Fibroblast of skin of scalp (primary cell): ENCODE results near the gene ACSL1. TPM values are rescaled to one million over a fixed set of nuclear protein-coding genes. Genes with fewer than 3 reads are reported as not detected.

Source experiments
- DNase-seq: peaks from one replicate; pipeline ENCODE4 v3.0.0-alpha.2; 2013
- polyA plus RNA-seq, 2 experiments: library from polyadenylated mRNA; unstranded; fragments of 120-200 nt; gene quantifications; one replicate each; pipeline ENCODE4 v1.2.1, GENCODE V29; 2013; ENCODE audit not compliant: insufficient read length in 2 of 2

ACSL1 gene, protein sequence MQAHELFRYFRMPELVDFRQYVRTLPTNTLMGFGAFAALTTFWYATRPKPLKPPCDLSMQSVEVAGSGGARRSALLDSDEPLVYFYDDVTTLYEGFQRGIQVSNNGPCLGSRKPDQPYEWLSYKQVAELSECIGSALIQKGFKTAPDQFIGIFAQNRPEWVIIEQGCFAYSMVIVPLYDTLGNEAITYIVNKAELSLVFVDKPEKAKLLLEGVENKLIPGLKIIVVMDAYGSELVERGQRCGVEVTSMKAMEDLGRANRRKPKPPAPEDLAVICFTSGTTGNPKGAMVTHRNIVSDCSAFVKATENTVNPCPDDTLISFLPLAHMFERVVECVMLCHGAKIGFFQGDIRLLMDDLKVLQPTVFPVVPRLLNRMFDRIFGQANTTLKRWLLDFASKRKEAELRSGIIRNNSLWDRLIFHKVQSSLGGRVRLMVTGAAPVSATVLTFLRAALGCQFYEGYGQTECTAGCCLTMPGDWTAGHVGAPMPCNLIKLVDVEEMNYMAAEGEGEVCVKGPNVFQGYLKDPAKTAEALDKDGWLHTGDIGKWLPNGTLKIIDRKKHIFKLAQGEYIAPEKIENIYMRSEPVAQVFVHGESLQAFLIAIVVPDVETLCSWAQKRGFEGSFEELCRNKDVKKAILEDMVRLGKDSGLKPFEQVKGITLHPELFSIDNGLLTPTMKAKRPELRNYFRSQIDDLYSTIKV
- 11.5 TPM for polyA plus RNA-seq (2013, experiment 1 of 2; ENCODE audit: insufficient read length)
- polyA plus RNA-seq (2013, experiment 2 of 2; ENCODE audit: insufficient read length), result 15.4 TPM

DNA sequence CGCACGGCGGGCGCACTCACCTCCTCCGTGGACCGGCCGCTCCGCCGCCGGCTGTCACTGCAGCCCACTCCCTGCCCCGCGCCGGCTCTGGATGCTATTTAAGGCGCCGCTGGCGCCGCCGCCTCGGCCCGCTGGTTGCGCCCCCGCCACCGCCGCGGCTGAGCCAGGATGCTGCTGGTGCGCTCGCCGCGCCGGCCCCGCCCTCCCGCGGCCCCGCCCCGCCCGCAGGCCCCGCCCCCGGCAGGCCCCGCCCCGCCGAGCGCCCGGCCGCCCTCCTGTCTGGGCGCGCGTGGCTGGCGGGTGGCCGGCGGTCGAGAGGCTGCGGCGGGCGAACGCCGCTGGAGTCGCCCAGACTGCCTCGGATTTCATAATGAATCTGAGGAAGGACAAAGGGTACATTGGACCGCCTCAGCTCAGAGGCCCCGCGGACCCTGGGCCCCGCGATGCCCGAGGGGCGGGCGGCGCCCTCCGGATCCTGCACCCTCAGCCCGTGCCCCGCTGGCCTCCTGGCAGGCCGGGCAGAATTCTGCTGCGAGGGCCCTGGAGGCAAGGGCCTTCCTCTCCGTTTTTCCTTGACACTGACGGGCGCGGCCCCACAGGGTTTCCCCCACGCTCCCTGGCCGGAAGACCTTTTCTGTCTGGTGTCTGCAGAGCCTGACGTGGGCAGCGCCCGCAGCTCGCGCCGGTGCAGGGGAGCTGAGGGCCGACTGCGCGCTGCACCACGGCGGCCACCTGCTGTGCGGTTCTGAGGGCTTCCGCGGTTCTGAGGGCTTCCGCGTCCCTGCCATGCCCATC, at the start of gene ACSL1:
ACSL1 (minus strand) TSS at position 73 of the 795 bp plus-strand sequence. CDS start 22,454 bp downstream, outside the sequence.
- DNase-seq, result peak; percentile 73

DNA sequence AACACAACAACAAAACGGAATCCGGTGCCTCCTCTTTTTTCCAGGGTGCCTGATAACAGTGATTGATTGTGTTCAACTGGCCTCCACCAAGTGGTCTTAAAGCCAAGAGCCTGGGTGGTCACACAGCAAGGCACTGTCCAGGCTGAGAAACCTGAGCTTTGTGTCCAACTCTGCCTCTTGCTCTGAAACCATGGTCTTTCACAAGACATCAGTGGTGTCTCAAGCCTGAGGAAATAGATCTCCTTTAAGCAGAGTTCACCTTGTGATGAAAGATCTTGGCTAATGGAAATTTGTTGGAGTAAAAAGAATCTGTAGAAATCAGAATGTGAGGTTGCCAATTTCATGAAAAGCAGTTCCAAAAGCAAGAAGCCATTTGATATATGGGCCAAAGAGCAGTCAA, 47.3 kb upstream of the ACSL1 start:
- no peak for DNase-seq

DNA sequence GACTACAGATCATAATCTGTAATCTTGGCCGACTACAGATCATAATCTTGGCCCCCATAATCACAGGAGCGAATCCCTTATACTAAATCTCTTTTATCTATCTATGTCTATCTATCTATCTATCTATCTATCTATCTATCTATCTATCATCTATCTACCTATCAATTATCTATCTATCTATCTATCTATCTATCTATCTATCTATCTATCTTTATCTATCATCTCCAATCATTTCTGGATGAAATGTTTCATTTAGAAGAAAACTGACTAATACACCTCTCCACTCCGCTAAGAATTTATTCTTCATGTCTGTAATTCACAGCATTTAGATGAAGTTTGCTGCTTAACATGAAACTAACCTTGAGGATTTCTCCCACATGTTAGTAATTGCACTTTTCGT, 45.0 kb upstream of the ACSL1 start:
- DNase-seq, result no peak

DNA sequence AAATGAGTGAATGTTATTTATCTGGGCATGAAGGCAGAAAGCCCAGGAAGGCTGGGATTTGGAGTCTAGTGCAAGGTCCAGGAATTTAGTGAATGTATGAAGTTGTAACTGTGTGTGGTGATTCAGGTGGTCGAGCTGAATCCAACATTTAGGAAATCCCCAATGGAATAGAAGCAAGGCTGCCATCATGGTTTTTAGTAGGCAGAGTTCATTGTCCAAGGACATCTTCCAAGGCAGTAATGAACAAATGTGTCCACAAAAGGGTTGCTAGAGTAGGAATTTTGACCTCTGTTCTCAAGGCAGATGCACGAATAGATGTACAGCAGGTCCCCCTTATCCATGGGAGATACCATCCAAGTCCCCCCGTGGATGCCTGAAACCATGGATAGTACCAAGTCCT, 42.9 kb upstream of the ACSL1 start:
- no peak for DNase-seq

DNA sequence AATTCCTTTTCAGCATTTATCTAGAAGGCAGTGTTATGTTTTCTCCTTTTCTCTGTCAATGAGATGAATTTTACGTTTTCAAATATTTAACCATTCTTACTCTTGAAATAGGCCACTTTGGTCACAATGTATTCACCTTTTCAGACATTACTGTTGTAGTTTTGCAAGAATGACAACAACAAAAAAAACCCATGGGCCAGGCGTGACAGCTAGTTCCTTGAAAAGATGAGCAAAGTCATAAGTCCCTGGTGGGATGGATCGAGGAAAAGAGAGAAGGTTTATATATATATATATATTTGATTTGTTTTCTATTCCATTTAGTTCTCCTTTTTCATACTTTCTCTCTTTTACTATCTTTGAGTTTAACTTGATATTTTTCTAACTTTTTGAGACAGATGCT, 38.1 kb upstream of the ACSL1 start:
- DNase-seq, result no peak

DNA sequence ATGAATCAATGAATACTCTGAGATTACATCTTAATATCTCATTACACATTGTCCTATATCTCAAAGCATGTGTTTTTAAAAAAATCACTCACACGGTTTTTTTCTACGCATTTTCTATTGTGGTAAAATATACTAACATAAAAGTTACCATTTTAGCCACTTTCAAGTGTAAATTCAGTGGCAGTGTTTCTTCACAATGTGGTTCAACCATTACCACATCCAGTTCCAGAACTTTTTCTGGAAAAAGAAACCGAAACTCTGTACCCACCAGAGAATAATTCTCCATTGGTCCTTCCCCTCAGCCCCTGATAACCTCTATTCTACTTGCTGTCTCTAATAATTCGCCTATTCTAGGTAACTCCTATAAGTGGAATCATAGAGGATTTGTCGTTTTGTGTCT, 35.3 kb upstream of the ACSL1 start:
- no peak for DNase-seq

DNA sequence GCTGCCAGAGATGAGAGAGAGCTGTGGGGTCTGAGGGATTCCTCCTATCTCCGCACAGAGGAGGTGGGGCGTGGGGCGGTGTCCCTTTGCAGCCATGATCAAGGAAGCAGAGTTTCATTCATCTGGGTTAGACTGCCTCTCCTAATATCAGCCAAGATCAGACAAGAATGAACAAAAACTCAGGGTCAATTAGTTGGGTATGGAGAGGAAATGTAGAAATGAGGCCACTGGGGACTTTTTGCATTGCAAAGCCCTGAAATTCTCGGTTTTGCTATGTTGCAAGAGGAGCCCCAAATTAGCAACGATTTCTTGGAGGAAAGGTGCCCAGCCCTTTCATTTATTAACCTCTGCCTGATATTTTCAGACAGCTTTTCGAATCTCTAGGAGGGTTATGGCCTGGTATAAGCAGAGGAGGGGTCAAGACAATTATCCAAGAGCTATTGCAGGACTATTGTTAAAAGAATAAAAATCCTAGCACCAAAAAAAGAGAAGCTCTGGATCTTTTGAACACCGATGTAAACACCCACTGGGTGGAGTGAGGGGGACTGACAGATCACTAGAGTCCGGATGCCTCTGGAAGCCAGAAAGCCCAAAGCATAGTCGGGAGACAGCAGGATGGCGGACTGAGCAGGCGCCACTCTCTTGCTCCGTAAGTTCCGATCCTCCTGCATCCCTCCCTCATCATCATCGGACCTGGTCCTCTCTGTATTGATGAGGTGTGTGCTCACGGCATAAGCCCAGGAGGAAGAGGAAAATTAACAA, 34.4 kb upstream of the ACSL1 start:
- DNase-seq, result no peak

DNA sequence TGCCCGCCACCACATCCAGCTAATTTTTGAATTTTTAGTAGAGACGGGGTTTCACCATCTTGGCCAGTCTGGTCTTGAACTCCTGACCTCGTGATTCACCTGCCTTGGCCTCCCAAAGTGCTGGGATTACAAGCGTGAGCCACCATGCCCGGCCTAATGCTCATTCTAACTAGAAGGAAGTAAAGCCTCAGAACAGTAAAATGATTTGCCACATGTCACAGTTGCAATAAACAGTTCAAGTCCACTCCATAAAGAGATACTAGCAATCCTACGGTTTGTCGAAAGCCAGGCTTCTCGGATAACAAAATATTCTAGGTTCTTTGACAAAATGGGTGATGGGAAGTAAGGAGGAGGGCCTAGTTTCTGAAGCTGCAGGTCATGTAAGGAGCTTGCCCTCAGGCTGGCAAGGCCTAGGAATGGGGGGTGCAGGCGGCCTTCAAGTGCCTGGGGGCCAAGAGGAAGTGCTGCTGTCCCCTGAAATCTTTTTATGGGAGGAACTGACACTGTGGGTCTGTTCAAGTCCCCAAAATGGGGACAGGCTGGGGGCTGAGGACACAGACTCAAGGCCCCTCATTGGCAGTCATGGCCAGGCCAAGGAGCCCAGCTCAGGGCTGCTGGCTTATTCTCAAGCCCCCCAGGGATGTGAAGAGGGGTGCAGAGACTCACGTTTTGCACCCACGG, 31.8 kb upstream of the ACSL1 start:
- DNase-seq, result no peak

DNA sequence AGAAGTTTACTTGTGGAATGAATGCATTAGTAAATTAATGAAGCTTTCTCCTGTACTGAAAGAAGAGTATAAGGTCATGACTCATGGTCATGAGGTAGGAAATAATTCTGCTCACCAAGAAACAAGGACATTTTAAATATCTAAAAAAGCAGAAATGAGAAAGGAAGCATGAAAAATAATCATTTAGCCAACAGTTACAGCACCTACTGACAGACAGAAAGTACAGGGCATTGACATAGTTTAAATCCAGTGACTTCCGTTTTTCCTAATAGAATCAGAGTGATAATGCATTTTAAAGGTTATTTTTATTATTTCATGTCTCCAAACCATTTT, 30.5 kb upstream of the ACSL1 start:
- DNase-seq, result no peak

DNA sequence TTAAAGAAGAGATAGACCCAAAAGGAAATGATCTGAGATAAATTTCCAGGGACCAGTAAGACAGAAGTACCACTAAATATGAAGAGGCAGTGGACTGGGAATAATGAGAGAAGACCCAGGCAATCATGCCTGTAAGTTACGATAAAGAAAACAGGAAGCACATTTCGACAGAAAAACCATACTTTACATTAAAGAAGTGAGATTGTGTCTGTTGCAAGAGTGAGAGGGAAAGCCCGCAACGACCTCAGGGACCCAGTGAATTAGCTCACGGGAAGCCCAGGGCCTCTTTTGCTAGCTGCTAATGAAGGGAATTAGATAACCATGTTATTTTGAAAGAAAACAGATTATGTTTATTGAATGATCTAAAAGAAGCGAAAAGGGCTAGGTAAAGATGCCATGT, 28.9 kb upstream of the ACSL1 start:
- no peak for DNase-seq

DNA sequence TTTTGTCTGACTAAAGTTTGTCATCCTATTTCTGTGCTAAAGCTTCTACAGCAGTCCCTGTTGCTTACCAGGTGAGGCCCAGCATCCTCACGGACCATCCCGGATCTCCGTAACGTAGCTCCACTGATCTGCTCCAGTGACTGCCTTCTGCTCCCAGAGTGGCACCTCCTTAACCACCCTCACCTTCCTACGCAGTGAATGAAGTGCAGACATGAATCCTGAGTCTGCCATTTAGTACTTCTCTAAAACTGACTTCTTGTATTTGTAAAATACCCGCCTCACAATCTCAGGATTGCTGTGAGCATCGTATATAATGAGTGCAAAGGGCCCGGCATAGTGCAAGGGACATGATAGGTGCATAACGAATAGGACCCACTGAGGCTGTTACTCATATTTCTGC, 27.7 kb upstream of the ACSL1 start:
- no peak for DNase-seq

DNA sequence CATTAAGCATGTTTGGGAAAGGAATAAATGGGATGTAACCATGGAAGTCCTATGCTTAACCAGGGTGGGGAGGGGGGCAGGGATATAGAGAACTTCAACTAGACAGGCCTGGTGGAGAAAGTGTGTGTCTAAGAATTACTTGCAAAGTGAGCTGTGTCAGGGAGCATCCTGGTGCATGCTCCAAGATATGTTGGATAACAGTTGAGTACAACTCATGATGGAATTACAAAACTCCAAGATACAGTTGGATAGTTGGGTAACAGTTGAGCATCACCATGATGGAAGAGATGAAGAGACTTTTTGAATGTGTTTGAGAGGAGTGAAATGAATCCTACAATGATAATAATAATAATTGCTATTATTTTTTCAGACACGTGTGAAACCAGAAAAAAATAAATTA, 26.1 kb upstream of the ACSL1 start:
- DNase-seq, result no peak

DNA sequence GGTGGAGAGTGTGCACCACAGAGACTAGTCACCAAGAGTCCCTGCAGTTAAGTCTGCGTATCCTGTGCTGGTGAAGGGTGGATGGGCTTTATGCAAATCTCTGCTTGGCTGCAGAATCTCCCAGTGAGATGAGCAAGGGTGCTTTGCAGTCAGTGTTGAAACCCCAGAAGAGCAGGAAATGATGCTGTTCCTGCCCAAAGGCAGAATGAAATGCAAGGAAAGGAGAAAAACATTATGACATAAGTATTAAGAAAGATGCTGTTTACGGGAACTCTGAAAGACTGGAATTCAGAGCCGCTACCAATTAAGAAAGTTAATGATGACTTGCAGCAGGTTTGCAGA, 25.4 kb upstream of the ACSL1 start:
- DNase-seq, result no peak

DNA sequence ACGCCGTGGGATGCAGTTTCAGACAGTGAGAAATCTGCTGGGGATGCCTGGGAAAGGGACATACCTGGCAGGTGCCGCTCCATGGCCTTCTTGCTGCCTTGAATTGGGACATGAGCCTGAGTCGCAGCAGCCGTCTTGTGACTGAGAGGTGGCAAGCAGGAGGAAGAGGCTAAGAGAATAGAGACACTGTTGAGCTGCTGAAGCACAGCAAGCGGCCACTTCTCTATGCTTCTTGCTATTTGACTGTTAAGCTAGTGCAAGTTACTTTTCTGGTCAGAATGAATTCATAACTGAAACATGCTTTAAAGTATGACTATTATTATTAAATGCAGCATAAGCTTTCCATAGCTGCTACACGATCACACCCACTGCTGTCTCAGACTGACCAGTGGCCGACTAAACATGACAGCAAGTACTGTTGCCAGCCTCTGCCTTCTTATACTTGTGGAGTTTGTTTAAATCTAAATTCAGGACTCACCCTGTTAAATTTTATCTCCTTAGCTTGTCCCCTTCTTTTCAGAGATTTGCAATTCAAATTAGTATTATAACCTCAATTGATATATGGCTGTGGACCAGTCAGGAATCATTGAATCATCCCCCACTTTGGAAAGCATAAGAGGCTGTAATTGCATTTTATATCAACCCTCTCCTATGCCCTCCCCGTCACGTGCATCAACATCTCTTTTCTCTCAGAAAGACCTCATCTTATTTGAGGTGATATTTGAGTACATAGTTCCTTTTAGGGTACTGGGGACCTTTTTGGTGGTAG, 24.8 kb upstream of the ACSL1 start:
- no peak for DNase-seq

DNA sequence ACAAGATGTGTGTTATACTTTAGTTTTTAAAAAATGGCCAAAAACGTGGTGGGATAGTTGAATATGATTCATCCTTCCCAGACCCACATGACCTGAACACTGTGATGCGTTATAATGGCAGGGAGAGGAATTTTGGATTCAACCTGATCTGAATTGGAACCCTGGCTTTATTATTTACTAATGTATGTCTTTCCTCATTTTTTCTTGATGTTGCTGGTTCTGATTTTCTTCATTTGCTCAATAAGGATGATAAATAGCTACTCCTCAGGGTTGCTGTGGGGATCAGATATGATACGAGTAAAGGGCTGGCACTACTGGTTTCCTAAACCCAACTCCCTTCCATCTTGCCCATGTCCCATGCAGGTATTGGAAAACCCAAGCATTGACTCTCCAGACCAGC, 24.2 kb upstream of the ACSL1 start:
- no peak for DNase-seq

DNA sequence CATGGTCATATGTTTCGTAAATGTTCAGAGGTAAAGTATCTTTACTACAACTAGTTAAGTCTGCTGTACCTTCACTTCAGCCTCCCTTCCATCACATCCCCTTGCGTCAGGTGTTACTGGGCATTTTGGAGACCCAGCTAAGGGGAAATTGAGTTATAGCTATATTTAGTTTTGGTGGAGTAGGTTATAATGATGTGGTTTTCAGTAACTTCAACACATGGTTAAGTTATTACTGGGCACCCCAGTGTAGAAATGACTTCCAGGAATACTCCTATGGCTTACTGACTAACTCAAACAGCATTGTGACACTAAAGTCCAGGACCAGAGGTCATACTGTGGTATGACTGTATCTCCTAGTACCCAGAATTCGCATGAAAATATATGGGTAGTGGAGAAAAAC, 23.4 kb upstream of the ACSL1 start:
- no peak for DNase-seq

DNA sequence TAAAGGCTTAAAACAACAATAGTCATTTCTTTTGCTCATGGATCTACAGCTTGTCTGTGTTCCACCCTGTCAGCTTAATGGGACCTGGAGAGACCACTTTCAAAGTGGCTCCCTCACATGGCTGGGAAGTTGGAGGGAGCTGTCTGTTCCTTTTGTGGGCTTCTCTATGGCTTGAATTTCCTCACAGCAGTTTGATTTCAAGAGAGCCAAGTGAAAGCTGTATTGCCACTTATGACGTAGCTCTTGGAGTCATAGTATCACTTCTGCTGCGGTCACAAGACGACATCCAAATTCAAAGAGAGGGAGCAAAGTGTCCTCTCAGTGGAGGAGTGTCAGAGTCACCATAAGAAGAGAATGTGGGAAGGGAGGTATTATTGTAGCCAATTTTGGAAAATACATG, 22.7 kb upstream of the ACSL1 start:
- DNase-seq, result no peak

DNA sequence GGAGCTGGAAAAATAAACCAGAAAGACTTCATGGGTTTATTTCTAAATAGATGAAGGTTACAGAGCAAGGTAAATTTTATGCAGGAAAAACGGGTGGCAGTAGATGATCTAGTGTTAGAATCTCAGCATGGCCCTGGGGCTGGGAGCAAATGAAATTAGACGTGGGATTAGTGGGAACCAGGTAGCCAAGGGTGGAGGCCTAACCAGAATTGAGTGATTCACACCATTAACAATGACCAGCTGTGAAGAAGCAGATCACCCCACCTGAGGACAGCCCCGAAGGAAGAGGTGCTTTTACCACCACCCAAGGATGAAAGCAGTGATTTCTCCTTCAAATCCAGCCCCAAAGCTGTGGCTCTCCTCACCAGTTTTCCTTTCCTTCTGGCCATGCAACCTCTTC, 20.8 kb upstream of the ACSL1 start:
- DNase-seq, result no peak

DNA sequence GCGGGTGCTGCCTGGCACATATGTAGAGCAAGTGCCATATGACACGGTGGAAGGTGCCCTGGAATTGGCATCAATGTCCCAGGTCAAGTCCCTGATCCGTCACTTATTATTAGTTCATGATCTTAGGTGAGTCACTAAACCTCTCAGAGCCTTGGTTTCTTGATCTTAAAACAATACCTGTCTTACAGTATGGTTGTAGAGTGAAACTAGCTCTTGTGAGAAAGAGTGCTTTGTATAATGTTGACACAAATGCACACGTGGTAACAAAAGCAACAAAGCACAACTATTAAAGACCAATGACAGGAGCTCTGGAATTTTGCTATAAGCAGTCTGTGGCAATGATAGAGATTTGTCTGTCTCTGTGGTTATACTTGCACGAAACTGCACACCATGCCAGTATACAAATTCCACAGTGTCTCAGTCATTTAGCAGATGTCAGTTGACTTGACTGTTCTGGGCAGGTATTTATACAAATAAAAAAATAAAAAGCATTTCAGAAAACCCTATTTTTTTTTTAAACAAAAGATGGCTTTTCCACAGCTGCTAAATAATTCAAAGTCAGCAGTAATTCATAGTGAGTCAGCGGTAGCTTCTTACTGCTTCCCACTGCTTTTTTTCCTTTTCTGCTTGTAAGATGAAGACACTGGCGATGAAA, 19.7 kb upstream of the ACSL1 start:
- peak; percentile 54 for DNase-seq

DNA sequence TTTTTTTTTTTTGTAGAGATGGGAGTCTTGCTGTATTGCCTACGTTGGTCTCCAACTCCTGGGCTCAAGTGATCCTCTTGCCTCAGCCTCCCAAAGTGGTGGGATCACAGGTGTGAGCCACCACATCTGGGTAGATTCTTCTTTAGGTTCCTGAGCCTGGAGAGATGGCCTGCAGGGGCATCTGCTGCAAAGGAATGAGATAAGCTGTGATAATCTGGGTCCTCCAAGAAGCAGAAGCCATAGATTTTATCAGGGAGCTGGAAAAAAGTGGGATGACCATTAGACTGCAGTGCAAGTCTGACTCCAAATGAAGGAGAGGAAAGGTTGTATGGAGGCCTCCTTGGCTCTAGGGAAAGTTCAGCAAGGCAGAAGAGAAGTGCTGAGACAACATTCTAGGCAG, 19.0 kb upstream of the ACSL1 start:
- no peak for DNase-seq
